IMR-90 (cell line): Measurements from ENCODE around the gene BAZ2B. TPM values are rescaled to one million over a fixed set of nuclear protein-coding genes. Genes with fewer than 3 reads are reported as not detected.
A peak's percentile ranks its signal among the peaks of the same experiment; 100 is the strongest.

Experiments
- ATAC-seq: fragments of 200-7000 bp; cut with Tn5 transposase; 2 replicates; pipeline ENCODE4 v1.9.1; 2020; ENCODE audit warnings: low read depth, mild to moderate bottlenecking, moderate library complexity
- BruUV-seq: library from RNA; stranded (reverse); fragments of 400-500 nt; replicated peaks from 2 replicates; lab custom pipeline; 2021; lab: Mats Ljungman, UMichigan
- CTCF ChIA-PET: fragments of 300-600 bp; formaldehyde crosslinking; extraction: SDS; loops from one replicate; lab custom pipeline; 2021; ENCODE audit warnings: antibody characterized with exemption; lab: Yijun Ruan, JAX
- POLR2A ChIA-PET: fragments of 300-600 bp; sonication (Branson Sonifier 250); formaldehyde crosslinking; loops from one replicate; lab custom pipeline; 2022; ENCODE audit warnings: antibody characterized with exemption; ENCODE audit not compliant: unreplicated experiment; lab: Charles Lee
- DNase-seq: peaks from one replicate; pipeline ENCODE4 v3.0.0; 2013
- H2AFZ ChIP-seq: replicated peaks from 2 replicates; pipeline ENCODE3; 2013; ENCODE audit warnings: low read length, mild to moderate bottlenecking; ENCODE audit not compliant: poor library complexity
- H2AK5ac ChIP-seq: 2 replicates; pipeline ENCODE4 v1.6.1; 2013; ENCODE audit warnings: low read depth, low read length, inconsistent platforms
- H2AK9ac ChIP-seq: replicated peaks from 2 replicates; pipeline ENCODE3; 2013; ENCODE audit warnings: mild to moderate bottlenecking, low read depth, low read length, moderate library complexity; ENCODE audit not compliant: poor library complexity
- H2BK120ac ChIP-seq: 2 replicates; pipeline ENCODE4 v1.6.1; 2013; ENCODE audit warnings: low read depth, low read length, inconsistent platforms
- H2BK15ac ChIP-seq: 3 replicates; pipeline ENCODE4 v1.6.1; 2013; ENCODE audit warnings: low read depth, low read length, inconsistent platforms
- H2BK20ac ChIP-seq: 2 replicates; pipeline ENCODE4 v1.6.1; 2013; ENCODE audit warnings: low read depth, mild to moderate bottlenecking, inconsistent platforms, low read length, moderate library complexity
- H2BK5ac ChIP-seq: 2 replicates; pipeline ENCODE4 v1.6.1; 2013; ENCODE audit warnings: mild to moderate bottlenecking, low read depth, low read length, inconsistent platforms; ENCODE audit not compliant: poor library complexity, severe bottlenecking
- H3K14ac ChIP-seq: replicated peaks from 2 replicates; pipeline ENCODE4 v1.6.1; 2013; ENCODE audit warnings: low read depth, low read length, inconsistent platforms
- H3K18ac ChIP-seq: 2 replicates; pipeline ENCODE4 v1.6.1; 2013; ENCODE audit warnings: low read depth, low read length, control low read depth
- H3K23ac ChIP-seq: 2 replicates; pipeline ENCODE4 v1.6.1; 2013; ENCODE audit warnings: low read depth, low read length, inconsistent platforms
- H3K27ac ChIP-seq: 2 replicates; pipeline ENCODE4 v1.5.1; 2013; ENCODE audit warnings: mild to moderate bottlenecking, control low read depth, low read length; ENCODE audit not compliant: insufficient read depth
- H3K27me3 ChIP-seq: 2 replicates; pipeline ENCODE4 v1.6.1; 2013; ENCODE audit warnings: low read length; ENCODE audit not compliant: control insufficient read depth, insufficient read depth
- H3K36me3 ChIP-seq: 2 replicates; pipeline ENCODE4 v1.6.1; 2013; ENCODE audit warnings: low read length, mixed read lengths; ENCODE audit not compliant: control insufficient read depth, insufficient read depth
- H3K4ac ChIP-seq: 2 replicates; pipeline ENCODE4 v1.6.1; 2013; ENCODE audit warnings: low read depth, low read length, inconsistent platforms
- H3K4me1 ChIP-seq: 2 replicates; pipeline ENCODE4 v1.6.1; 2013; ENCODE audit warnings: low read length, mixed read lengths; ENCODE audit not compliant: control insufficient read depth, insufficient read depth
- H3K4me2 ChIP-seq: 2 replicates; pipeline ENCODE4 v1.6.1; 2013; ENCODE audit warnings: low read depth, mild to moderate bottlenecking, control low read depth, low read length, moderate library complexity
- H3K4me3 ChIP-seq: 2 replicates; pipeline ENCODE4 v1.5.1; 2013; ENCODE audit warnings: low read depth, mild to moderate bottlenecking, control low read depth, low read length, moderate library complexity; ENCODE audit not compliant: insufficient read depth
- H3K56ac ChIP-seq: 2 replicates; pipeline ENCODE4 v1.6.1; 2013; ENCODE audit warnings: low read length, inconsistent platforms; ENCODE audit not compliant: insufficient read depth; ENCODE audit errors: extremely low read depth
- H3K79me1 ChIP-seq, 2 experiments: 2 replicates each; pipeline ENCODE4 v1.6.1; 2013; ENCODE audit warnings: low read length in 2 of 2, inconsistent platforms in 1 of 2, low read depth in 1 of 2
- H3K9ac ChIP-seq: 2 replicates; pipeline ENCODE4 v1.6.1; 2013; ENCODE audit warnings: low read depth, low read length, control low read depth
- H3K9me1 ChIP-seq: 2 replicates; pipeline ENCODE4 v1.6.1; 2013; ENCODE audit warnings: low read length, inconsistent platforms; ENCODE audit not compliant: insufficient read depth
- H3K9me3 ChIP-seq: 2 replicates; pipeline ENCODE4 v1.6.1; 2013; ENCODE audit warnings: low read length; ENCODE audit not compliant: control insufficient read depth, insufficient read depth
- H4K20me1 ChIP-seq: 2 replicates; pipeline ENCODE4 v1.6.1; 2013; ENCODE audit warnings: low read length, inconsistent platforms; ENCODE audit not compliant: insufficient read depth
- H4K5ac ChIP-seq: 2 replicates; pipeline ENCODE4 v1.6.1; 2013; ENCODE audit warnings: mild to moderate bottlenecking, low read depth, low read length, control low read depth
- H4K8ac ChIP-seq, 2 experiments: 2 replicates each; pipeline ENCODE4 v1.6.1; 2013; ENCODE audit warnings: low read depth in 2 of 2, low read length in 2 of 2, control low read depth in 1 of 2, inconsistent platforms in 1 of 2
- H4K91ac ChIP-seq: 2 replicates; pipeline ENCODE4 v1.6.1; 2013; ENCODE audit warnings: low read depth, low read length, inconsistent platforms; ENCODE audit not compliant: insufficient read depth
- CEBPB ChIP-seq: IDR thresholded peaks from 2 replicates; pipeline ENCODE4 v1.6.1; 2012; ENCODE audit warnings: low read depth, low read length, improper control_type of control experiment
- CHD1 ChIP-seq: IDR thresholded peaks from 2 replicates; pipeline ENCODE4 v1.6.1; 2012; ENCODE audit warnings: low read depth, low read length, improper control_type of control experiment
- FOS ChIP-seq: fragments of 150-350 bp; IDR thresholded peaks from 2 replicates; pipeline ENCODE4 v1.6.1; 2016; ENCODE audit warnings: low read depth, low read length
- RCOR1 ChIP-seq: IDR thresholded peaks from 2 replicates; pipeline ENCODE4 v1.6.1; 2012; ENCODE audit warnings: mild to moderate bottlenecking, low read length, improper control_type of control experiment; ENCODE audit not compliant: insufficient replicate concordance
- RFX5 ChIP-seq: IDR thresholded peaks from 2 replicates; pipeline ENCODE4 v1.8.0; 2012; ENCODE audit warnings: low read depth, mild to moderate bottlenecking, low read length, moderate library complexity
- SMC3 ChIP-seq: fragments of 150-350 bp; IDR thresholded peaks from 2 replicates; pipeline ENCODE4 v1.6.1; 2016; ENCODE audit warnings: low read depth, mild to moderate bottlenecking, antibody characterized with exemption, low read length, moderate library complexity
- dilution Hi-C: fragments of 300-500 bp; cut with HindIII; formaldehyde crosslinking; loops from one replicate; pipeline ENCODE4 v1.14.3; 2018; ENCODE audit warnings: low sequenced_read_pairs; ENCODE audit not compliant: unreplicated experiment
- in situ Hi-C: fragments of 300-500 bp; cut with MboI; formaldehyde crosslinking; loops from 3 replicates; pipeline ENCODE4 v1.14.3; 2019; ENCODE audit warnings: low sequenced_read_pairs, inconsistent platforms, mixed read lengths
- intact Hi-C: fragments of 100-400 bp; cut with micrococcal nuclease; formaldehyde crosslinking; loops from 2 replicates; pipeline ENCODE4 v1.10.0; 2022
- polyA plus RNA-seq, 3 experiments: library from polyadenylated mRNA; depleted of rRNA; stranded (reverse); fragments of >200 nt; gene quantifications; 2 replicates each; pipeline ENCODE4 v1.2.3, GENCODE V29; 2012; ENCODE audit warnings: low replicate concordance in 1 of 3
- total RNA-seq: library from RNA; depleted of rRNA; stranded (reverse); fragments of >200 nt; gene quantifications from 2 replicates; pipeline ENCODE4 v1.2.3, GENCODE V29; 2012

BAZ2B gene
- total and polyA plus RNA-seq, 2 of the 4 experiments (the other 2 are of a cell fraction), result 8.9 to 42.1 TPM

GRCh38 chr2:159564081-159564480, 52.3 kb downstream of the BAZ2B start:
- H4K20me1 ChIP-seq, result no peaks in the 10 kb centered on the region
- POLR2A ChIA-PET, result no interaction called here
- intact Hi-C loops, result no loop called here
- no peak overlapping the region for H2BK20ac ChIP-seq
- H3K4me1 ChIP-seq, result 0 out of 2 replicates have a peak, but pooled peaks cover 2% of the 10 kb centered on the region
- TF ChIP-seq RFX5 (no peak), RCOR1 (no peak), CEBPB (no peak), FOS (no peak), SMC3 (no peak), CHD1 (no peak)
- H3K56ac ChIP-seq, result no peak overlapping the region
- dilution Hi-C loops, result no loop called here
- H3K36me3 ChIP-seq, result peaks cover 3% of the 10 kb centered on the region; the same call in 1 of the 2 replicates
- H2AFZ ChIP-seq, result no peak overlapping the region
- peaks cover 0 to 10% of the 10 kb centered on the region in 2 experiments; a peak in 3 of 4 replicates for H3K79me1 ChIP-seq
- no peaks in the 10 kb centered on the region for H3K27me3 ChIP-seq
- H3K18ac ChIP-seq, result no peak overlapping the region
- no peak overlapping the region for H2BK5ac ChIP-seq
- H3K4me3 ChIP-seq, result no peak overlapping the region
- H3K14ac ChIP-seq, result no peak overlapping the region
- ATAC-seq, result peak; percentile 83
- H2BK120ac ChIP-seq, result no peak overlapping the region
- H2BK15ac ChIP-seq, result no peak overlapping the region
- CTCF ChIA-PET, result no interaction called here
- H2AK9ac ChIP-seq, result no peak overlapping the region
- H3K23ac ChIP-seq, result no peak overlapping the region
- H3K9me3 ChIP-seq, result peaks cover 3% of the 10 kb centered on the region; the same call in 1 of the 2 replicates
- H2AK5ac ChIP-seq, result no peak overlapping the region
- H4K5ac ChIP-seq, result no peak overlapping the region
- no peaks in the 10 kb centered on the region for H3K9me1 ChIP-seq
- H3K4me2 ChIP-seq, result no peak overlapping the region
- no peak overlapping the region for H3K27ac ChIP-seq
- in situ Hi-C loops, result no loop called here
- no peak overlapping the region for H4K8ac ChIP-seq
- BruUV-seq, result no TSS peak
- DNase-seq, result peak; percentile 40
- no peak overlapping the region for H3K4ac ChIP-seq
- no peak overlapping the region for H4K91ac ChIP-seq
- H3K9ac ChIP-seq, result no peak overlapping the region
